Effector memory CD4-positive, alpha-beta T cell (primary cell): ENCODE results near the gene MBOAT7.
A peak's percentile ranks its signal among the peaks of the same experiment; 100 is the strongest.
"Not testable (repeated sequence)": the region's sequence is repeated elsewhere in the genome, so short reads cannot be mapped to it uniquely, and the experiment has no call there.

Experiments
- DNase-seq, 3 donors: peaks; one replicate each; pipeline ENCODE4 v3.0.0-alpha.2; 2020
- H3K27ac ChIP-seq: 2 replicates; pipeline ENCODE4 v1.7.0; 2013; ENCODE audit warnings: mild to moderate bottlenecking, low read length, moderate library complexity; ENCODE audit not compliant: insufficient read depth, poor library complexity, severe bottlenecking
- H3K27me3 ChIP-seq: replicated peaks from 2 replicates; pipeline ENCODE4 v1.7.0; 2013; ENCODE audit warnings: mild to moderate bottlenecking, low read length; ENCODE audit not compliant: insufficient read depth, control insufficient read depth, poor library complexity, severe bottlenecking
- H3K36me3 ChIP-seq: 2 replicates; pipeline ENCODE4 v1.7.0; 2013; ENCODE audit warnings: mild to moderate bottlenecking, low read length, moderate library complexity; ENCODE audit not compliant: control insufficient read depth, insufficient read depth
- H3K4me1 ChIP-seq: 2 replicates; pipeline ENCODE4 v1.7.0; 2013; ENCODE audit warnings: low read length, mild to moderate bottlenecking; ENCODE audit not compliant: control insufficient read depth, insufficient read depth, poor library complexity, severe bottlenecking
- H3K4me3 ChIP-seq: 2 replicates; pipeline ENCODE4 v1.7.0; 2013; ENCODE audit warnings: low read length, low read depth, mild to moderate bottlenecking; ENCODE audit not compliant: insufficient read depth, poor library complexity, severe bottlenecking
- H3K9me3 ChIP-seq: 2 replicates; pipeline ENCODE4 v1.7.0; 2013; ENCODE audit warnings: mild to moderate bottlenecking, low read length, moderate library complexity; ENCODE audit not compliant: control insufficient read depth

MBOAT7 gene

DNA sequence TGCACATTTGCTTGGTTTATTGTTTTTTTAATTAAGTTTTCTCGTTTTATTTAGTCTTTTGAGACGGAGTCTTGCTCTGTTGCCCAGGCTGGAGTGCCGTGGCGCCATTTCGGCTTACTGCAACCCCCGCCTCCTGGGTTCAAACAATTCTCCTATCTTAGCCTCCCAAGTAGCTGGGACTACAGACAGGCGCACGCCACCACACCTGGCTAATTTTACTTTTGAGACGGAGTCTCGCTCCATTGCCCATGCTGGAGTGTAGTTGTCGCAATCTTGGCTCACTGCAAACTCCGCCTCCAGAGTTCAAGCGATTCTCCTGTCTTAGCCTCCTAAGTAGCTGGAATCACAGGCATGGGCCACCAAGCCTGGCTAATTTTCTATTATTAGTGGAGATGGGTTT lies 12.6 kb upstream of the MBOAT7 start:
- H3K27me3 ChIP-seq = no peaks in the 10 kb centered on the region
- no peaks in the 10 kb centered on the region for H3K9me3 ChIP-seq
- H3K27ac ChIP-seq = peak overlapping the region; percentile 94
- DNase-seq = no peak
- H3K4me3 ChIP-seq = peak overlapping the region; percentile 84
- H3K4me1 ChIP-seq = peaks cover 32% of the 10 kb centered on the region
- peaks cover 48% of the 10 kb centered on the region for H3K36me3 ChIP-seq

DNA sequence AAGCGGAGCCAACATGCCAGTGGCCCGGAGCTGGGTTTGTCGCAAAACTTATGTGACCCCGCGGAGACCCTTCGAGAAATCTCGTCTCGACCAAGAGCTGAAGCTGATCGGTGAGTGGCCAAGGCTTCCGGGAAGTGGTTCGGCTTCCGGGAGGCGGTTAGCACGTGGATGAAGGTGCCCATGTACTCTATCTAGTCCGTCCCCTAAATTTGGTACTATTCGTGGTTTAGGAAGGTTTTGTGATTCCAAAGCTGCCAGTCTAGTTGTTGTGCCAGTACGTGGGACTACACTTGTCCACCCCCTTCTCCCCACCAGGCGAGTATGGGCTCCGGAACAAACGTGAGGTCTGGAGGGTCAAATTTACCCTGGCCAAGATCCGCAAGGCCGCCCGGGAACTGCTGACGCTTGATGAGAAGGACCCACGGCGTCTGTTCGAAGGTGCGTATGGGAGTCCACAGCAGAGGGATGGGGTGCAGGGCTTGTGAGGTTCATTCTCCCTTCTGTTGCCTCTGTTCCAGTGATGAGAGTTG lies 11.9 kb upstream of the MBOAT7 start:
- H3K27me3 ChIP-seq = no peaks in the 10 kb centered on the region
- H3K9me3 ChIP-seq = no peaks in the 10 kb centered on the region
- peak overlapping the region; percentile 84 for H3K4me3 ChIP-seq
- no peak for DNase-seq
- H3K36me3 ChIP-seq = peaks cover 41% of the 10 kb centered on the region
- H3K4me1 ChIP-seq = peaks cover 26% of the 10 kb centered on the region
- H3K27ac ChIP-seq = peak overlapping the region; percentile 94

DNA sequence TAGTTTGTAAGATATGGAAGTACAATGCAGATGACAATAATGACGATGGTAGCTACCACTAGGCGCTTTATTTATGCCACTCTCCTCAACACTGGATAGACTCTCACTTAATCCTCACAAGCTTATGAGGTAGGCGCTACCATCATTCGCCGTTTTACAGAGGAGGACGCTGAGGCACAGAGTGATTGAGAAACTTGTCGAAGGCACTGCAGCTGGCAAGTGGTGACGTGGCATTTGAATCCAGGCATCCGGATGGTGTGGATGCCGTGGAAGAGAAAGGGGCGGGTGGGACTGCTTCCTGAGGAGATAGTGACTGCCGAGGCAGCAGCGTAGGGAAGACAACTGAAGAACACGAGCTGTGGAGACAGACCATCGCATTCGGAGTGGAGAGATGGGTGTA lies 10.0 kb upstream of the MBOAT7 start:
- H3K9me3 ChIP-seq = no peaks in the 10 kb centered on the region
- H3K27ac ChIP-seq = no peak overlapping the region
- DNase-seq = no peak
- peaks cover 26% of the 10 kb centered on the region for H3K4me1 ChIP-seq
- no peaks in the 10 kb centered on the region for H3K27me3 ChIP-seq
- H3K36me3 ChIP-seq = peaks cover 30% of the 10 kb centered on the region
- H3K4me3 ChIP-seq = no peak overlapping the region

DNA sequence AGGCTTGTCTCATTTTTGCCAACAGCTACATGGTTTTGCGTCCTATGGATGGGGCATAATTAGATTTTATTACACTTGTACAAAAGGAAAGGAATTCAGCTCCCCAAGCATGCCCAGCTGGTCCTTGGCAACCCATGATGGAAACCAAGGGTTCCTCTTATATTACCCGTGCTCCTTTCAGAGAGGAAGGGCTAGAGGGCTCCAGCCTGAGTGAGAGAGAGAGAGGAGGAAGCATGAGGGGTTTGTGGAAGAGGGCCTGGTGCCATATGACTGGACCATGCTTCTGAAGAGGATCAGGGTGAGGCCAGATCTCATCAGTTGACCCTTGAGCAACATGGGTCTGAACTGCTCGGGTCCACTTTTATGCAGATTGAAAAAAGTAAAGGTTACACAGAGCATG lies 7.7 kb upstream of the MBOAT7 start:
- Histone ChIP-seq H3K27ac (no peak overlapping the region), H3K9me3 (no peaks in the 10 kb centered on the region), H3K27me3 (no peaks in the 10 kb centered on the region), H3K4me1 (peaks cover 11% of the 10 kb centered on the region), H3K4me3 (no peak overlapping the region), H3K36me3 (peaks cover 21% of the 10 kb centered on the region)
- DNase-seq = no peak

DNA sequence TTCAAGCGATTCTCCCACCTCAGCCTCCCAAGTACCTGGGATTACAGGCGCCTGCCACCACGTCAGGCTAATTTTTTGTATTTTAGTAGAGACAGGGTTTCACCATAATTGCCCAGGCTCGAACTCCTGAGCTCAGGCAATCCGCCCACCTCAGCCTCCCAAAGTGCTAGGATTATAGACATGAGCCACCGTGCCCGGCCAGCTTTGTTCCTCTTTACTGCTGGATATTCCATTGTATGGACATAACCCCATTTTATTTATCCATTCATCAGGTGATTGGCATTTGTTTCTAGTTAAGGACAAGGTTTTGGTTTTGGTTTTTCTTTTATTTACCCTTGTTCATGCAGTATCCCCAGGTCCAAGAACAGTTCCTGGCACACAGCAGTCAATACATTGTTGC lies 7.2 kb upstream of the MBOAT7 start:
- DNase-seq = no peak
- peaks cover 15% of the 10 kb centered on the region for H3K36me3 ChIP-seq
- H3K27ac ChIP-seq = no peak overlapping the region
- H3K4me1 ChIP-seq = peaks cover 11% of the 10 kb centered on the region
- no peaks in the 10 kb centered on the region for H3K27me3 ChIP-seq
- H3K4me3 ChIP-seq = no peak overlapping the region
- no peaks in the 10 kb centered on the region for H3K9me3 ChIP-seq

DNA sequence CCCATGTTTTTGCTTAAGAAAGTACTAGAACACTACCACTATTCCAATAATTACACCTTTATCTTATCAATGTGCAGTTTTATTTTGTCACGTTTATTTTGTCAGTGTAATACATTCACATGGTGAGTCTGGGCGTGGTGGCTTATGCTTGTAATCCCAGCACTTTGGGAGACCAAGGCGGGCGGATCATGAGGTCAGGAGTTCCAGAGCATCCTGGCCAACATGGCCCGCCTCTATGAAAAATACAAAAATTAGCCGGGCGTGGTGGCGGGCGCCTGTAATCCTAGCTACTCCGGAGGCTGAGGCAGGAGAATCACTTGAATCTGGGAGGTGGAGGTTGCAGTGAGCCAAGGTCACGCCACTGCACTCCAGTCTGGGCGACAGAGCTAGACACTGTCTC lies 5.1 kb upstream of the MBOAT7 start:
- Histone ChIP-seq H3K4me1 (peaks cover 10% of the 10 kb centered on the region), H3K36me3 (peaks cover 15% of the 10 kb centered on the region)
- not testable (repeated sequence) for H3K27me3 ChIP-seq, H3K9me3 ChIP-seq, H3K4me3 ChIP-seq, DNase-seq, H3K27ac ChIP-seq

DNA sequence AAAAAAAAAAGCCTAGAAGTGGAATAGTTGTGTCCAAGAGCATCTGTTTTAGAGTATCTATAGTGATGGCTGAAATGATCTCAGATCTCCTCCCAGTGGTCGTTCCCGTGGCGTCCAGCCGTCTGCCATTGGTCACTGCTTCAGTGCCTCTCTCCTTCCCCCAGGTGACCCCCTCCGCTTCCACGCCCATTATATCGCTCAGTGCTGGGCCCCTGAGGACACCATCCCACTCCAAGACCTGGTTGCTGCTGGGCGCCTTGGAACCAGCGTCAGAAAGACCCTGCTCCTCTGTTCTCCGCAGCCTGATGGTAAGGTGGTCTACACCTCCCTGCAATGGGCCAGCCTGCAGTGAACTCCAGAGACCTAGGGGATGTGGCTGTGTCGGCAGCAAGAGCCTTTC lies 3.6 kb upstream of the MBOAT7 start:
- no peak for DNase-seq
- Histone ChIP-seq H3K36me3 (peaks cover 15% of the 10 kb centered on the region), H3K4me3 (no peak overlapping the region), H3K27me3 (no peaks in the 10 kb centered on the region), H3K27ac (no peak overlapping the region), H3K4me1 (peaks cover 21% of the 10 kb centered on the region), H3K9me3 (no peaks in the 10 kb centered on the region)

DNA sequence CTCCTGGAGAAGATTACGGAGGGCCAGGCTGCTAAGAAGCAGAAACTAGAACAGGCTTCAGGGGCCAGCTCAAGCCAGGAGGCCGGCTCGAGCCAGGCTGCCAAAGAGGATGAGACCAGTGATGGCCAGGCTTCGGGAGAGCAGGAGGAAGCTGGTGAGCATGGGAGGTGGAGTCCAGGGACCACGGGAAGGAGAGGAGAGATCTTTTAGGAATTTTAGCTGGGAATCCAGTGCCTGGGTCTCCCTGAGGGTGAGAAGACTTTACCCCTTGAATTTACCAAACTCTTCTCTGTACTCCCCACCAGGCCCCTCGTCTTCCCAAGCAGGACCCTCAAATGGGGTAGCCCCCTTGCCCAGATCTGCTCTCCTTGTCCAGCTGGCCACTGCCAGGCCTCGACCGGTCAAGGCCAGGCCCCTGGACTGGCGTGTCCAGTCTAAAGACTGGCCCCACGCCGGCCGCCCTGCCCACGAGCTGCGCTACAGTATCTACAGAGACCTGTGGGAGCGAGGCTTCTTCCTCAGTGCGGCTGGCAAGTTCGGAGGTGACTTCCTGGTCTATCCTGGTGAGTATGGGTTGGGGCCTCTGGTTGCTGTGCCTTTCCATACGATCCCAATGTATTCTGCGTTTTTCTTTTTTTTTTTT lies 2.6 kb upstream of the MBOAT7 start:
- peaks cover 22% of the 10 kb centered on the region for H3K4me1 ChIP-seq
- no peaks in the 10 kb centered on the region for H3K27me3 ChIP-seq
- peak overlapping the region; percentile 96 for H3K27ac ChIP-seq
- peaks cover 15% of the 10 kb centered on the region for H3K36me3 ChIP-seq
- peak overlapping the region; percentile 85 for H3K4me3 ChIP-seq
- no peak for DNase-seq
- no peaks in the 10 kb centered on the region for H3K9me3 ChIP-seq

DNA sequence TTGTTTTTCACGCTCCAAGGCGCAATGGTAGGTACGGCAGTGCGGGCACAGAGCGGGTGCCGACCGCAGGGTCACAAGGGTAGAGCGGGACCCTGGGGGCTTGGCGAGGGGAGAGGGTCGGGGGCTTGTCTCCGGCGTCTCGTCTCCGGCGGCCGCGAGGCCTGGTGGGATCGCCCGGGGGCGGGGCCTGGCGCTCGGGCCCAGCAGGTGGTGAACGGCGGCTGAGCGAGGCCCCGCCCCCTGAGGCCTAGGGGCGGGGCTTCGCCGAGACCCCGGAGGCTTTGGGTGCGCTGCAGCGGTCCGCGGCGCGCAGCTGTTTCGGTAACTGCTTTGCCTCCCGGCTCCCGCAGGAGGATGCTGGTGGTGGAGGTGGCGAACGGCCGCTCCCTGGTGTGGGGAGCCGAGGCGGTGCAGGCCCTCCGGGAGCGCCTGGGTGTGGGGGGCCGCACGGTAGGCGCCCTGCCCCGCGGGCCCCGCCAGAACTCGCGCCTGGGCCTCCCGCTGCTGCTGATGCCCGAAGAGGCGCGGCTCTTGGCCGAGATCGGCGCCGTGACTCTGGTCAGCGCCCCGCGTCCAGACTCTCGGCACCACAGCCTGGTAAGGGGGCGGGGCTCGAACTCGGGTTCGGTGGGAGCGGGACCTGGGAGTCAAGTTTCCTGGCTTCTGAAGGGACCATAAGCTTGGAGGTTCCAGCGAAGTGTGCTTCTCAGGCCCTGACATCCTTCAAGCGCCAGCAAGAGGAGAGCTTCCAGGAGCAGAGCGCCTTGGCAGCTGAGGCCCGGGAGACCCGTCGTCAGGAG lies 1.8 kb upstream of the MBOAT7 start, which contains the start of gene TSEN34:
Gene TSEN34 (plus strand): TSS at position 298 of the 800 bp plus-strand sequence. CDS start 57 bp downstream, at position 355.
- H3K4me1 ChIP-seq = peaks cover 22% of the 10 kb centered on the region
- peaks cover 15% of the 10 kb centered on the region for H3K36me3 ChIP-seq
- peak within 1 kb of the TSS; percentile 85 for H3K4me3 ChIP-seq
- H3K9me3 ChIP-seq = no peaks in the 10 kb centered on the region
- H3K27ac ChIP-seq = peak within 1 kb of the TSS; percentile 96
- no peaks in the 10 kb centered on the region for H3K27me3 ChIP-seq
- peak in 2 of 3 donors; percentile 80 to 85 for DNase-seq

DNA sequence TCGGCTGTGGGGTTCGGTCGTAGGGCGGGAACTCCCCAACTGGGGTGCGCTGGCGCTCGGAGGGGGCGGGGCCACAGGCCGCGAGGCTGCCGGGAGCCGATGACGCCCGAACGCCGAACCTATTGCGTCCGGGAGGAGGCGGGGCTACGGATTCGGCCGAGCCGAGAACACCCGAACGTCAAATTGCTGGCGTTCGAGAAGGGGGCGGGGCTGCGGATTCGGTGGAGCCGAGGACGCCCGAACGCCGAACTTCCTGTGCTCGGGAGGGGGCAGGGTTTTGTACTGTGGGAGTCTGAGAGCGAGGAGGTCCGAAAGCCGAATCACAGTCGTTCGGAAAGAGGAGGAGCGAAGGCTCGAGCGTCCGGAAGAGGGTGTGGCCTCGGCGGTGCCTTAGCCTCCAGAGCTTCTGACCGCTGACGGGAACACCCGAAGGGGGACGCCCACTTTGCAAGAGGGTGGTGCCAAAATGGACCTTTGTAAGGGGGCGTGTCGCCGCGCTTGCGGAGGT lies 1.2 kb upstream of the MBOAT7 start:
- DNase-seq = peak; percentile 100
- Histone ChIP-seq H3K9me3 (no peaks in the 10 kb centered on the region), H3K4me1 (peaks cover 22% of the 10 kb centered on the region), H3K36me3 (peaks cover 13% of the 10 kb centered on the region), H3K27ac (peak overlapping the region; percentile 96), H3K4me3 (peak overlapping the region; percentile 85), H3K27me3 (no peaks in the 10 kb centered on the region)
